Inflammatory macrophage treated with lipopolysaccharide for 1 hour (primary cell): Measurements from ENCODE around the gene ATP5PO.
"Not testable (repeated sequence)": the region's sequence is repeated elsewhere in the genome, so short reads cannot be mapped to it uniquely, and the experiment has no call there.

Experiments
- DNase-seq, 2 donors: peaks; one replicate each; pipeline ENCODE4 v3.0.0-alpha.2; 2020 to 2022

ATP5PO gene

GRCh38 chr21:33865996-33866575, 49.5 kb downstream of the ATP5PO start:
- no peak for DNase-seq

- DNase-seq = no peak
These were observed 50.4 kb downstream of the ATP5PO start for GRCh38 chr21:33865176-33865575.

DNA sequence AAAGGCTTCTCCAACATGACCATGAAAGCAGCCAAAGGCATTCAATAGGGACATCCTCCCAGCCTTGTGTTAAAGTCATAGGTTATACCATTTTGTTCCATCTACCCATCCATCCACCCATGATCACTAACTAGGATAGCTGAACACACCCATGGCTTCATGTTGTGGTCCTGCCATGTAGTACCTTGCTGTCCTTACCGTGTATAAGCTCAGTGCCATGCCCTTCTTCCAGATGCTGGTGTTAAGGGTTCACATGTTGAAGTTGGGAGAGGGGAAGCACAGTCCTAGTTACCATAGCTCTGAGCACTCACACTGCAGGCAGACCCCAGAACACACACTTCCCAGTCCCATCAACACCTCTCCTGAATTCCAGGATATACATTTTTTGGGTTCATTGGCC, 51.5 kb downstream of the ATP5PO start:
- no peak for DNase-seq

DNA sequence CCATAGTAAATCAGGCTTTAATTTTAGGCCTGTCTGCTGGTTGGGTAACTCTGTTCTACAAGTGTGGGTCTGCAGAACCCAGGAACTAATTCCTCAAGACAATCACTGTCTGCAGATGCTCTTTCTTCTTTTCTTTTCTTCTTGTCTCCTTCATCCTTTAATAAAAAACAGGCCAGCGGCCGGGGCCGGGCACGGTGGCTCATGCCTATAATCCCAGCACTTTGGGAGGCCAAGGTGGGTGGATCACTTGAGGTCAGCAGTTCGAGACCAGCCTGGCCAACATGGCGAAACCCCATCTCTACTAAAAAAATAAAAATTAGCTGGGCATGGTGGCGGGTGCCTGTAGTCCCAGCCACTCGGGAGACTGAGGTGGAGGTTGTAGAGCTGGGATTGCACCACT, 52.4 kb downstream of the ATP5PO start:
- not testable (repeated sequence) for DNase-seq

- no peak for DNase-seq
These were observed 54.5 kb downstream of the ATP5PO start for GRCh38 chr21:33861125-33861524.

- DNase-seq = no peak
These were observed 55.2 kb downstream of the ATP5PO start for GRCh38 chr21:33860332-33860879.

GRCh38 chr21:33859373-33860102, 56.1 kb downstream of the ATP5PO start:
- DNase-seq = no peak

DNA sequence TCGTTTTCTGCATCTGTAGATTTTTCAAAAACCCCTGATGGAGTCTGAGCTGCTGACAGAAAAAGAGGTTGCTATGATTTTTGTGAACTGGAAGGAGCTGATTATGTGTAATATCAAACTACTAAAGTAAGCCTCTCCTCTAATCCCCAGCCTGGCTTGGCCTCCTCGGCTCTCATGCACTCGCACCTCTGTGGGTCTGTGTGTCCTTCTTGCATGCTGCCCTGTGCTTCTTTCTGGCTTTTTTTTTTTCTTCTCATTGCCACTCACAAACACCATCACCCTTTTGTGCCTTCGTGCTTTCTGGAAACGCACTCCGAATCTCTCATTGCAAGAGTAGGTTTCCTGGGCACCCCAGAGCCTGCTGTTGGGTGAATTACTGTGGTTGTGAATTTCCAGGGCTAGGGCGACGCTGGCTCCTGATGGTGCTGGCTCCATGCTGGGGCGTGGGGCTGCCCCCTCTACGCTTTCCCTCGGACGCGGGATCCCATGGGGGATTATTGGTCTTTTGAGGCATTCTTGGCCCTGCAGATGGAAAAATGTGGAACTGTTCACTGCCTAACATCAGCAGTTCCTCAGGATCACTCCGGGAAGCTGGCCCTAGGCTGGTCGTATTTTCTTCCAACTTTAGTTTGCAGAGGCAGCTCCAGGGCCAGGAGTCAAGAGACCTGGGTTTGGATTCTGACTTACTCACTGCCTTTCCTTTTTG, 56.8 kb downstream of the ATP5PO start:
- DNase-seq = no peak

- no peak for DNase-seq
These were observed 57.5 kb downstream of the ATP5PO start for GRCh38 chr21:33857846-33858666.

DNA sequence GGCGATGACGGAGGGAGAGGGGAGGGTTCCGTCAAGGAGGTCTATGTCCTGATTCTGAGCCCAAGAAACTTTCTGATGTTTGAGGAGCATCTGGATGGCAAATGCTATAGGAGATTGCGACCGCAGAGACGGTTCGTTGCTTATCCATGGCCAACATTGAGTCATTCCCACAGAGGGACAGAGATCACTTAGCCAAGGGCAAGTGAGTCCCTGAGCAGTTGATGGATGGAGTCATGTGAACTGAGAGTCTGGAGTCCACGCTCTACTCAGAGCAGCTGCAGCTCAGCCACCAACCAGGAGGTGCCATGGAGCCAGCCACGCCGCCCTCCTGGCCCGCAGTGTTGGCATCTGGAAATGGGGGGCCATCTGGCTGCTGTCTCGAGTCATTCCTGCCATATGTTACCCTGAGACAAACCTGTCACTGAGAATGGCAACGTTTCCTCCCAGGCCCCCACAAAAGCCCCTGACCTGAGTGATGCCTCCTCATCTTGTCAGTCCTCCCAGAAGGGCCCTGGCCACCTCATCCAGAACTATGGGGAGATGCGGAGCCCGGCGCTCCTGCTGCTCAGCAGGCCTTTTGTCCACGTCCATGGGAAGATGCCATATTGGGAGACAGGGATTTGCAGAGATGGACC, 58.6 kb downstream of the ATP5PO start:
- no peak for DNase-seq

- no peak for DNase-seq
These were observed 60.4 kb downstream of the ATP5PO start for GRCh38 chr21:33855190-33855589.

- DNase-seq = no peak
These were observed 61.0 kb downstream of the ATP5PO start for GRCh38 chr21:33854604-33855003.
